ENCODE results near the gene TBX1. TPM values are rescaled to one million over a fixed set of nuclear protein-coding genes. Genes with fewer than 3 reads are reported as not detected.
"Not testable (repeated sequence)": the region's sequence is repeated elsewhere in the genome, so short reads cannot be mapped to it uniquely, and the experiment has no call there.

TBX1 gene
- total RNA-seq, 2 experiments from 2014 or later, result not detected

DNA sequence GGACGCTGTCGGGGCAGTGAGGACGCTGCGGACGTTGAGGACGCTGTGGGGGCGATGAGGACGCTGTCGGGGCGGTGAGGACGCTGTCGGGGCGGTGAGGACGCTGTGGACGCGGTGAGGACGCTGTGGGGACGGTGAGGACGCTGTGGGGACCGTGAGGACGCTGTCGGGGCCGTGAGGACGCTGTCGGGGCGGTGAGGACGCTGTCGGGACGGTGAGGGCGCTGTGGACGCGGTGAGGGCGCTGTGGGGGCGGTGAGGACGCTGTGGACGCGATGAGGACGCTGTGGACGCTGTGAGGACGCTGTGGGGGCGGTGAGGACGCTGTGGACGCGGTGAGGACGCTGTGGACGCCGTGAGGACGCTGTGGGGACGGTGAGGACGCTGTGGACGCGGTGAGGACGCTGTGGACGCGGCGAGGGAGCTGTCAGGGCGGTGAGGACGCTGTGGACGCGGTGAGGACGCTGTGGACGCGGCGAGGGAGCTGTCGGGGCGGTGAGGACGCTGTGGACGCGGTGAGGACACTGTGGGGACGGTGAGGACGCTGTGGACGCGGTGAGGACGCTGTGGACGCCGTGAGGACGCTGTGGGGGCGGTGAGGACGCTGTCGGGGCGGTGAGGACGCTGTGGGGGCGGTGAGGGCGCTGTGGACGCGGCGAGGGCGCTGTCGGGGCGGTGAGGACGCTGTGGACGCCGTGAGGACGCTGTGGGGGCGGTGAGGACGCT, 34.4 kb upstream of the TBX1 start:
- H3K27ac Mint-ChIP-seq; H3K36me3 Mint-ChIP-seq (ENCODE audit: low read depth); intact Hi-C loops (cut with micrococcal nuclease); H3K4me3 Mint-ChIP-seq; H3K9me3 Mint-ChIP-seq; DNase-seq: not testable (repeated sequence)
- peaks cover 22% of the 10 kb centered on the region for H3K27me3 Mint-ChIP-seq (ENCODE audit: low read depth)
- H3K4me1 Mint-ChIP-seq (ENCODE audit: low read depth), result peaks cover 13% of the 10 kb centered on the region
- CTCF ChIA-PET, result interaction anchor here (0.7 kb wide), 1 partner anchor 106 kb away, joined by 4 read pairs; no protein-coding TSS in a partner anchor

DNA sequence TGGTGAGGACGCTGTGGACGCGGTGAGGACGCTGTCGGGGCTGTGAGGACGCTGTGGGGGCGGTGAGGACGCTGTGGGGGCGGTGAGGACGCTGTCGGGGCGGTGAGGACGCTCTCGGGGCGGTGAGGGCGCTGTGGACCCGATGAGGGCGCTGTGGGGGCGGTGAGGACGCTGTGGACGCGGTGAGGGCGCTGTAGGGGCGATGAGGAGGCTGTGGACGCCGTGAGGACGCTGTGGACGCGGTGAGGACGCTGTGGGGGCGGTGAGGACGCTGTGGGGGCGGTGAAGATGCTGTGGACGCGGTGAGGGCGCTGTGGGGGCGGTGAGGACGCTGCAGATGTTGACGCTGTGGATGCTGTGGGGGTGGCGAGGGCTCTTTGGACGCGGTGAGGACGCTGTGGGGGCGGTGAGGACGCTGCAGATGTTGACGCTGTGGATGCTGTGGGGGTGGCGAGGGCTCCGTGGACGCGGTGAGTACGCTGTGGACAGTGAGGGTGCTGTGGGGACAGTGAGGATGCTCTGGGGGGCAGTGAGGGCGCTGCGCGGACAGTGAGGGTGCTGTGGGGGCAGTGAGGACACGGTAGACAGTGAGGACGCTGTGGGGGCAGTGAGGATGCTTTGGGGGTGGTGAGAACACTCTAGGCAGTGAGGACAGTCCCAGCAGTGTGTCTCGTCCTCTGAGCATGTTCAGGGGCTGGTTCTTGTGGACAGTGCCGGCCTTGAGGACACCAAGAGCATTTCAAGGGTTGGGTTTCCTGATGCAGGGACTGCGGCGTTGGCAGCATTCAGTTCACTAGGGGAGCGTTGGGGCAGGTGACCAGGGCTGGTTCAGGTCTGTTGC, 33.0 kb upstream of the TBX1 start:
- CTCF ChIA-PET, result no interaction called here
- no peak overlapping the region for H3K27ac Mint-ChIP-seq
- no peaks in the 10 kb centered on the region for H3K36me3 Mint-ChIP-seq (ENCODE audit: low read depth)
- intact Hi-C loops (cut with micrococcal nuclease), result no loop called here
- no peaks in the 10 kb centered on the region for H3K9me3 Mint-ChIP-seq
- H3K4me1 Mint-ChIP-seq (ENCODE audit: low read depth), result peaks cover 13% of the 10 kb centered on the region
- H3K4me3 Mint-ChIP-seq, result no peak overlapping the region
- peaks cover 17% of the 10 kb centered on the region for H3K27me3 Mint-ChIP-seq (ENCODE audit: low read depth)
- DNase-seq, result no peak

- Mint-ChIP-seq H3K27me3 (ENCODE audit: low read depth) (peaks cover 11% of the 10 kb centered on the region), H3K27ac (no peak overlapping the region), H3K4me3 (no peak overlapping the region), H3K9me3 (no peaks in the 10 kb centered on the region), H3K4me1 (ENCODE audit: low read depth) (peaks cover 10% of the 10 kb centered on the region), H3K36me3 (ENCODE audit: low read depth) (no peaks in the 10 kb centered on the region)
- DNase-seq, result no peak
- CTCF ChIA-PET, result no interaction called here
- intact Hi-C loops (cut with micrococcal nuclease), result no loop called here
These were observed 32.3 kb upstream of the TBX1 start for GRCh38 chr22:19728271-19728670.

DNA sequence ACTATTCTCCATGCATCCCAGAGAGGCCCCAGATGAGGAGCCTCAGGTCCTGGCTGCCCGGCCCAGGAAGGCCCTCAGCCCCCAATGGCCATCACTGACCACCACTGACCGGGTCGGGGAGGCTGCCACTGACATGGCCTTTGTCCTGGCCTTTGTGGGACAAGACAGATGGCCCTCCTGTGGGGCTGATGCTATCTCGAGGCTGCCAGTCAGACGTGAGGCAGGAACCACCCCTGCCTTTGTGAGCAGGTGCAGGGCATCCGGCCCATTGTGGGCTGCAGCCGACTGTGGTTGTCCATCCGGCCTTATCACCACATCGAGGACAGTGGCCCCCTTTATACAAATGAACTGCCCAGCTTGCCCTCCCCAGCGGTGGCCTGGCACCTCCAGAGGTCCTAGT, 31.7 kb upstream of the TBX1 start:
- Mint-ChIP-seq H3K27ac (no peak overlapping the region), H3K27me3 (ENCODE audit: low read depth) (peaks cover 11% of the 10 kb centered on the region), H3K9me3 (no peaks in the 10 kb centered on the region), H3K4me3 (no peak overlapping the region), H3K36me3 (ENCODE audit: low read depth) (no peaks in the 10 kb centered on the region), H3K4me1 (ENCODE audit: low read depth) (peaks cover 7% of the 10 kb centered on the region)
- intact Hi-C loops (cut with micrococcal nuclease), result no loop called here
- no peak for DNase-seq
- CTCF ChIA-PET, result interaction anchor here (2.2 to 4.1 kb wide), 2 partner anchors 183 to 218 kb away, joined by 7 to 81 read pairs; no protein-coding TSS in a partner anchor

GRCh38 chr22:19729507-19729906, 31.1 kb upstream of the TBX1 start:
- Mint-ChIP-seq H3K36me3 (ENCODE audit: low read depth) (no peaks in the 10 kb centered on the region), H3K27ac (no peak overlapping the region), H3K27me3 (ENCODE audit: low read depth) (peaks cover 10% of the 10 kb centered on the region), H3K4me3 (no peak overlapping the region), H3K4me1 (ENCODE audit: low read depth) (peaks cover 6% of the 10 kb centered on the region), H3K9me3 (no peaks in the 10 kb centered on the region)
- intact Hi-C loops (cut with micrococcal nuclease), result no loop called here
- CTCF ChIA-PET, result interaction anchor here (0.5 to 4.1 kb wide), 15 partner anchors 12 to 217 kb away, joined by 3 to 81 read pairs (median 7); partner anchors contain the start of genes GNB1L and RTL10
- DNase-seq, result no peak

DNA sequence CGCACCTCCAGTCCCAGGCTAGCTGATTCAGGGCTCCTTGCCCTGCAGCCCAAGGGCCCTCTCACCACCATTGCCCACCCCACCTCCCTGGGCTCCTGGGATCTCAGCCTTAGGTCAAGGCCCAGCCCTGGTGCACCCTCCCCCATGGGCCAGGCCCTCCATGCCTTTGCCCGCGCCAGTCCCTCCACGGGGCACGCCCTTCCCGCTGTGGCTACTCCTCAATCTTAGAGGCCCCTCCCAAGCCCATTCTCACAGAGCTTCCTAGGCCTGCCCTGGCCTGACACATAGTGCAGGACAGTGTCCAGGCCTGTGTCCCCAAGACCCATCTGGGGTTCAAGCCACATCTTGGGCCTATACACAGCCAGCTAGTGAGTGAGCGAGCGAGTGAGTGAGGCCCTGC, 30.4 kb upstream of the TBX1 start:
- Mint-ChIP-seq H3K4me3 (no peak overlapping the region), H3K4me1 (ENCODE audit: low read depth) (peaks cover under 1% of the 10 kb centered on the region), H3K27me3 (ENCODE audit: low read depth) (peaks cover 3% of the 10 kb centered on the region), H3K36me3 (ENCODE audit: low read depth) (no peaks in the 10 kb centered on the region), H3K27ac (no peak overlapping the region), H3K9me3 (no peaks in the 10 kb centered on the region)
- DNase-seq, result no peak
- intact Hi-C loops (cut with micrococcal nuclease), result loop anchor here (1.0 to 5.0 kb wide), 3 partner anchors 162 to 217 kb away; no protein-coding TSS in a partner anchor
- CTCF ChIA-PET, result interaction anchor here (0.5 to 4.1 kb wide), 53 partner anchors 10 to 284 kb away, joined by 3 to 81 read pairs (median 4); partner anchors contain the start of genes COMT, GNB1L, RTL10 and TBX1

GRCh38 chr22:19730655-19731360, 29.8 kb upstream of the TBX1 start:
- CTCF ChIA-PET, result interaction anchor here (0.6 to 4.1 kb wide), 55 partner anchors 11 to 284 kb away, joined by 3 to 81 read pairs (median 4); partner anchors contain the start of genes COMT, GNB1L, RTL10 and TBX1
- intact Hi-C loops (cut with micrococcal nuclease), result loop anchor here (1.0 to 5.0 kb wide), 4 partner anchors 36 to 216 kb away; no protein-coding TSS in a partner anchor

DNA sequence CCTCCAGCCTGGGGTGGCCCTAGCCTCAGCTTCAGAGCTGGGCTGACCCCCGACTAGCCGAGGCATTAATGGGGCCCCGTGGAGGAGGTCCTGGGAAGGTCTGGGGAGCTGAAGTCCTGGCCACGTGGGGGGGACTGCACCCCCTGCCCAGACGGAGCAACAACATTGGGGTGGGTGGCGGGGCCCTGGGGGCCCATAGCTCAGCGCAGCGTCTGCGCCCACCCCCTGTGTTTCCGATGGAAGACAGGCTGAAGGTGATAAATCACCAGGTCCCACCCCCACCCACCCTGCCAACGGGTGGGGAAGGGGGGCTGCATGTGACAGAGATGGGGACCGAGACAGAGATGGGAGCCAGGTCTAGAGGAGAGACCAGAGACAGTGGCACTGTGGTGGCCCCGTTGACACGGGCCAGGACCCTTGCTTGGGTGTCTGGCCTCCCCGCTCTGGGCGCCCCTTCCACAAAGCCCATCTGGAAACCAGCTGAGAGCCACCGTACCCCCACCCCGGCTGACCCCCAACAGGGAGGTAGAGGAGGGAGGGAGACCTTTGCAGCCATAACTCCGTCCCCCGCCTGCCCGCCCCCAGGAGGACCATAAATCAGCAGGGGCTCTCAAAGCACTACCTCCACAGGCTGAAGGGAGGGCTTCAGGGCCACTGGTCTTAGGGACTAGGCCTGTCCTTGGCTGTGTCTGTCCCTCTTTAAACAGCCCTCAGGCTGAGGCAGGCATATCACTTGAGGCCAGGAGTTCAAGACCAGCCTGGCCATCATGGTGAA, 29.0 kb upstream of the TBX1 start:
- DNase-seq, result no peak
- Mint-ChIP-seq H3K36me3 (ENCODE audit: low read depth) (no peaks in the 10 kb centered on the region), H3K27ac (no peak overlapping the region), H3K4me3 (no peak overlapping the region), H3K9me3 (no peaks in the 10 kb centered on the region), H3K4me1 (ENCODE audit: low read depth) (no peaks in the 10 kb centered on the region), H3K27me3 (ENCODE audit: low read depth) (no peaks in the 10 kb centered on the region)
- CTCF ChIA-PET, result interaction anchor here (0.6 to 4.1 kb wide), 25 partner anchors 10 to 283 kb away, joined by 3 to 81 read pairs (median 5); partner anchors contain the start of genes GNB1L and RTL10
- intact Hi-C loops (cut with micrococcal nuclease), result loop anchor here (1.0 to 5.0 kb wide), 2 partner anchors 36 to 161 kb away; no protein-coding TSS in a partner anchor

More at GRCh38 chr22:19730655-19731360, 29.8 kb upstream of the TBX1 start:
- H3K4me1 Mint-ChIP-seq (ENCODE audit: low read depth), result no peaks in the 10 kb centered on the region
- peak overlapping the region; percentile 74 for H3K4me3 Mint-ChIP-seq
- H3K36me3 Mint-ChIP-seq (ENCODE audit: low read depth), result no peaks in the 10 kb centered on the region
- H3K9me3 Mint-ChIP-seq, result no peaks in the 10 kb centered on the region
- no peaks in the 10 kb centered on the region for H3K27me3 Mint-ChIP-seq (ENCODE audit: low read depth)
- peak; percentile 87 for DNase-seq
- no peak overlapping the region for H3K27ac Mint-ChIP-seq

GRCh38 chr22:19732403-19733113, 28.0 kb upstream of the TBX1 start:
- Mint-ChIP-seq H3K4me3 (no peak overlapping the region), H3K36me3 (ENCODE audit: low read depth) (no peaks in the 10 kb centered on the region), H3K9me3 (no peaks in the 10 kb centered on the region), H3K27ac (no peak overlapping the region), H3K4me1 (ENCODE audit: low read depth) (no peaks in the 10 kb centered on the region), H3K27me3 (ENCODE audit: low read depth) (no peaks in the 10 kb centered on the region)
- intact Hi-C loops (cut with micrococcal nuclease), result loop anchor here (5.0 kb wide), 1 partner anchor 160 kb away; no protein-coding TSS in a partner anchor
- DNase-seq, result no peak
- CTCF ChIA-PET, result interaction anchor here (0.9 to 4.1 kb wide), 3 partner anchors 23 to 179 kb away, joined by 3 to 81 read pairs (median 13); no protein-coding TSS in a partner anchor

- Mint-ChIP-seq H3K27me3 (ENCODE audit: low read depth) (no peaks in the 10 kb centered on the region), H3K36me3 (ENCODE audit: low read depth) (no peaks in the 10 kb centered on the region), H3K4me1 (ENCODE audit: low read depth) (no peaks in the 10 kb centered on the region), H3K27ac (no peak overlapping the region), H3K9me3 (no peaks in the 10 kb centered on the region), H3K4me3 (no peak overlapping the region)
- no peak for DNase-seq
- CTCF ChIA-PET, result interaction anchor here (1.0 kb wide), 1 partner anchor 176 kb away, joined by 3 read pairs; no protein-coding TSS in a partner anchor
- intact Hi-C loops (cut with micrococcal nuclease), result loop anchor here (5.0 kb wide), 1 partner anchor 159 kb away; no protein-coding TSS in a partner anchor
These were observed 26.8 kb upstream of the TBX1 start for GRCh38 chr22:19733755-19734154.

Measured in activated naive CD4-positive, alpha-beta T cell treated with anti-CD3 and anti-CD28 coated beads for 36 hours (primary cell).